Choroid plexus epithelial cell (primary cell): ENCODE measurements around the gene OR51B2.
A peak's percentile ranks its signal among the peaks of the same experiment; 100 is the strongest.
"Not testable (repeated sequence)": the region's sequence is repeated elsewhere in the genome, so short reads cannot be mapped to it uniquely, and the experiment has no call there.

Experiments used
- DNase-seq: peaks from one replicate; pipeline ENCODE4 v3.0.0-alpha.2; 2010; ENCODE audit warnings: low read depth
- H3K4me3 ChIP-seq: 2 replicates; pipeline ENCODE4 v1.5.1; 2011; ENCODE audit warnings: low read depth, mild to moderate bottlenecking, control low read depth, low read length, moderate library complexity
- TF ChIP-seq, protein P1 (sequence below): conservative IDR thresholded peaks from 2 replicates; pipeline ENCODE4 v1.5.1; 2011; ENCODE audit warnings: low read depth, mild to moderate bottlenecking, control low read depth, inconsistent platforms, low read length, moderate library complexity

OR51B2 gene

DNA sequence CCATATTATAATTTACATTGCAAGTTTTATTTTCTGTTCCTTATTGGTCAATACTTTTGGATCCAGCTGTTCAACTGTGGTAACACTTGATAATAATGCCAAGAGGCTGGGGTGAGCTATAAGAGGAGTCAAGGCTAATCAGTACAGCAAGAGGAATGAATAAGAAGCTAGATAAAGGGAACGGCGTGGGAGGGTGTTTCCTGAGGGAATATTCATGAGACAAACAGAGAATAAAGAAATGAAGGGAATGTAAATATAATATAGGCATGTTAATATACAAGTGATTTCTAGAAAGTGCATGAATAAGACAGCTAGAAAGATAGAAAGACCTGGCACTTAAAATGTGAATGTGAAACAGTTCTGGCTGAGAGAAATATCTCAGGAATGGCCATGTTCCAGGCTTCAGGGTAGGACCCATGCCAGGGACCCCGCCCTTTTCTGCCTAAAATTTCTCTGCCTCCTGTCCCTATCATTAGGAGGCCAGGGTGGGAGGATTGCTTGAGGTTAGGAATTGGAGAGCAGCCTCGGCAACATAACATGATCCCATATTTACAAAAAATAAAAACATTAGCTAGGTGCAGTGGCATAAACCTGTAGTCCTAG is 26.3 kb downstream of the OR51B2 start:
- TF ChIP-seq, protein P1, sequence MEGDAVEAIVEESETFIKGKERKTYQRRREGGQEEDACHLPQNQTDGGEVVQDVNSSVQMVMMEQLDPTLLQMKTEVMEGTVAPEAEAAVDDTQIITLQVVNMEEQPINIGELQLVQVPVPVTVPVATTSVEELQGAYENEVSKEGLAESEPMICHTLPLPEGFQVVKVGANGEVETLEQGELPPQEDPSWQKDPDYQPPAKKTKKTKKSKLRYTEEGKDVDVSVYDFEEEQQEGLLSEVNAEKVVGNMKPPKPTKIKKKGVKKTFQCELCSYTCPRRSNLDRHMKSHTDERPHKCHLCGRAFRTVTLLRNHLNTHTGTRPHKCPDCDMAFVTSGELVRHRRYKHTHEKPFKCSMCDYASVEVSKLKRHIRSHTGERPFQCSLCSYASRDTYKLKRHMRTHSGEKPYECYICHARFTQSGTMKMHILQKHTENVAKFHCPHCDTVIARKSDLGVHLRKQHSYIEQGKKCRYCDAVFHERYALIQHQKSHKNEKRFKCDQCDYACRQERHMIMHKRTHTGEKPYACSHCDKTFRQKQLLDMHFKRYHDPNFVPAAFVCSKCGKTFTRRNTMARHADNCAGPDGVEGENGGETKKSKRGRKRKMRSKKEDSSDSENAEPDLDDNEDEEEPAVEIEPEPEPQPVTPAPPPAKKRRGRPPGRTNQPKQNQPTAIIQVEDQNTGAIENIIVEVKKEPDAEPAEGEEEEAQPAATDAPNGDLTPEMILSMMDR = no peak
- no peak overlapping the region for H3K4me3 ChIP-seq
- DNase-seq = no peak

DNA sequence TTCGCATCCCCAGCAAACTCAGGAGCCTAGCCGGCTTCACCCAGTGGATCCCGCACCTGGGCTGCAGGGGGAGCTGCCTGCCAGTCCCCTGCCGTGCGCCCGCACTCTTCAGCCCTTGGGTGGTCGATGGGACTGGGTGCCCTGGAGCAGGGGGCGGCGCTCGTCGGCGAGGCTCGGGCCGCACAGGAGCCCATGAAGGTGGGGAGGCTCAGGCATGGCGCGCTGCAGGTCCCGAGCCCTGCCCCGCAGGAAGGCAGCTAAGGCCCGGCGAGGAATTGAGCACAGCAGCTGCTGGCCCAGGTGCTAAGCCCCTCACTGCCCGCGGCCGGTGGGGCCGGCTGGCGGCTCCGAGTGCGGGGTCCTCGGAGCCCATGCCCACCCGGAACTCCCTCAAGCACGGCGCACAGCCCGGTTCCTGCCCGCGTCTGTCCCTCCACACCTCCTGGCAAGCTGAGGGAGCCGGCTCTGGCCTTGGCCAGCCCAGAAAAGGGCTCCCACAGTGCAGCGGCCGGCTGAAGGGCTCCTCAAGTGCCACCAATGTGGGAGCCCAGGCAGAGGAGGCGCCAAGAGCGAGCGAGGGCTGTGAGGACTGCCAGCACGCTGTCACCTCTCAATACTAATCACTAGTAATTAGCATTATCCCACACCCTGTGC is 29.6 kb downstream of the OR51B2 start:
- not testable (repeated sequence) for DNase-seq, H3K4me3 ChIP-seq

DNA sequence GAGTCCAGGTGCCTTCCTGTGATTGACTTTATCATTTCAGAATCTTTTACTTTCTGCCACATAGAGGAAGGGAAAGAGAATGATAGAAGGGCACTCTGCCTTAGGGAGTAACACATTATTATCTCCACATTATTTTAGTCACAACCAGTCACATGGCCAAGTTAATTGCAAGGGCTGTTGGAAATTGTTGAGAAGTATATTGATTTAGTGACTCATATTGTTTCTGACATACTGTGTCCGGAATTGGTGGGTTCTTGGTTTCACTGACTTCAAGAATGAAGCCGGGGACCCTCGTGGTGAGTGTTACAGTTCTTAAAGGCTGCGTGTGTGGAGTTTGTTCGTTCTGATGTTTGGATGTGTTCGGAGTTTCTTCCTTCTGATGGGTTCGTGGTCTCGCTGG is 31.1 kb downstream of the OR51B2 start:
- DNase-seq = no peak
- TF ChIP-seq, protein P1 = no peak
- H3K4me3 ChIP-seq = no peak overlapping the region

DNA sequence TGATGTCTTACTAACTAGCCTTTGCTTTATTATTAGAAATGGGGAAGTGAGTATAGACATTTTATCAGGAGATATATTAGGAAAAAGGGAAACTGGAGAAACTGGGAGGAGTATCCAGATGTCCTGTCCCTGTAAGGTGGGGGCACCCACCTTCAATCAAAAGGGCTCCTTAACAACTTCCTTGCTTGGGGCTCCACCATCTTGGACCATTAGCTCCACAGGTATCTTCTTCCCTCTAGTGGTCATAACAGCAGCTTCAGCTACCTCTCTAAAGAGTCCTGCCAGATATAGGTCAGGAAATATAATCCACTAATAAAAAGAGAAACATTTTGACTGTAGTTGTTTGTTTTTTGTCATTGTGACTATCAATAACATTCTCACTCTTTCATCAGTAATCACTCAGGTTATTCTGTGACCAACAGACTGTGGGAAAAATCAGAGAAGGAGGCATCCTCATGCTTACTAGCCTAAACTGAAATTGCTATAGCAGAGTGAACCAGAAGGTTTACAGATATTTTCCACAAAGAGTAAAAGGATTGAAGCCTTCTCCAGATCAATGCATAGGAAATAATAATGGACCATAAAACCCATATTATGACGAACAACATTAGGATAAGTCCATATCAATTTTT is 32.8 kb downstream of the OR51B2 start:
- H3K4me3 ChIP-seq = no peak overlapping the region
- DNase-seq = peak; percentile 83
- TF ChIP-seq, protein P1 = peak; percentile 88

DNA sequence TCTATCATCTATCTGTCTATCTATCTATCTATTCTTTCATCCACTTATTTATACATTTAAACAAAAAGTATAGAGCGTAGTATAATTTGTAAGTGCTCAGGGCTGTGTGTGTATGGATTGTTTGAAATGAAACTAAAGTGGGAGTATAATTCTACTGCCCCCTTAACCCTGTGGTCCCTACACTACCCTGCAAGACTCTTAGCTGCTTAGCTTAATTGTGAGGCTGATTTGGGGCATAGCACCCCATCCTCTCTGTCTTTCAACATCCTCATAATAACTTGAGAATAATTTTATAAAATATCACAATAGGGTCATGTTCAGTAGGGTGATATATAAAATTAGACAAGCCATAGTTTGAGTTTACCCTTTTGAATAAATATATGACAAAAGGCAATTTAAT is 34.0 kb downstream of the OR51B2 start:
- no peak overlapping the region for H3K4me3 ChIP-seq
- no peak for DNase-seq
- TF ChIP-seq, protein P1 = no peak

DNA sequence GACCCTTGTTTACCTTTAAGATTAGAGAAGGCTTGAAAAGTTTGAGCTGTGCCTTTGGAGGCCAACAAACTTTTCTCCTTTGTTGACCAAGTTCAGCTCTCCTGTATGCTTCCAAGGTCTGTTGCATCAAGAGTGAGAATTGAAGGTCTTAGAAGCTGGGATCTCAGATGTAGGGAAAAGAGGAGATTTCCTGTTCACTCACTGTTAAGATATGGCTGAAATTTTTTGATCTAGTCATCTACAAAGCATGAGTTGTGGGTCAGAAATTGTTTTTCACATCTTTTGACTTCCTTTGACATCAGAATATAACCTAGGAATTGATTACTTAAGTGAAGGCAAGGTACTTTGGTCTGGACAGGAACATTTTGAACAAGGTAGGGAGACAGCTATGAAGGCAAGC is 34.4 kb downstream of the OR51B2 start:
- TF ChIP-seq, protein P1 = no peak
- no peak overlapping the region for H3K4me3 ChIP-seq
- DNase-seq = no peak

DNA sequence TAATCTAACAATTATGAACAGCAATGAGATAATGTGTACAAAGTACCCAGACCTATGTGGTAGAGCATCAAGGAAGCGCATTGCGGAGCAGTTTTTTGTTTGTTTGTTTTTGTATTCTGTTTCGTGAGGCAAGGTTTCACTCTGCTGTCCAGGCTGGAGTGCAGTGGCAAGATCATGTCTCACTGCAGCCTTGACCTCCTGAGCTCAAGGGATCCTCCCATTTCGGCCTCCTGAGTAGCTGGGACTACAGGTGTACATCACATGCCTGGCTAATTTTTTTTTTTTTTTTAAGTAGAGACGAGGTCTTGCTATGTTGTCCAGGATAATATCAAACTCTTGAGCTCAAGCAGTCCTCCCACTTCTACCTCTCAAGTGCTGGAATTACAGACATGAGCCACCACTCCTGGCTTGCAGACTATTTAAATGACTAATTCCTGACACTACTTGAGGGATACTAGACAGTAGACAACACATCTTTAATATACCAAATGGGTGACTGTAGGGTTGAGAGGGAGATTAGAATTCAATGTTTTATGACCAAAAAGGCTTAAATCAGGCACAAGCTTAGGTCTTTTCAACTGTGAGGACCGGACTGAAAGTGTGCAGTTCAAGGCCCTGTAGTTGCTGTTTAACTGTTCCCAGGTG is 35.1 kb downstream of the OR51B2 start:
- DNase-seq = no peak
- no peak overlapping the region for H3K4me3 ChIP-seq
- TF ChIP-seq, protein P1 = no peak
